ENCODE data around the gene RALGPS1. TPM values are rescaled to one million over a fixed set of nuclear protein-coding genes. Genes with fewer than 3 reads are reported as not detected.

The RALGPS1 gene
- polyA plus RNA-seq, 1 experiment = 1.7 TPM

GRCh38 chr9:127223810-127224177 lies 309.2 kb downstream of the RALGPS1 start:
- Histone ChIP-seq H3K4me3 (ENCODE audit: low read depth, low read length) (peak overlapping the region; percentile 58), H3K36me3 (ENCODE audit: control insufficient read depth, insufficient read depth, low read length) (no peaks in the 10 kb centered on the region), H3K27me3 (ENCODE audit: control insufficient read depth, insufficient read depth, low read length) (peaks cover 16% of the 10 kb centered on the region)
- POLR2A ChIA-PET = no interaction called here
- CTCF ChIA-PET = interaction anchor here (0.9 to 2.1 kb wide), 4 partner anchors 9 to 259 kb away, joined by 3 to 10 read pairs (median 7); no protein-coding TSS in a partner anchor
- no peak for DNase-seq (ENCODE audit: low read depth)
- TF ChIP-seq CTCF (IDR thresholded peaks at IDR 0.05; ENCODE audit: insufficient read depth, low read depth, low read length) = no peak

GRCh38 chr9:127224178-127224882 lies 309.7 kb downstream of the RALGPS1 start:
- H3K27me3 ChIP-seq (ENCODE audit: control insufficient read depth, insufficient read depth, low read length) = peaks cover 15% of the 10 kb centered on the region
- DNase-seq (ENCODE audit: low read depth) = no peak
- H3K4me3 ChIP-seq (ENCODE audit: low read depth, low read length) = peak overlapping the region; percentile 58
- no peaks in the 10 kb centered on the region for H3K36me3 ChIP-seq (ENCODE audit: control insufficient read depth, insufficient read depth, low read length)
- CTCF ChIA-PET = interaction anchor here (0.9 to 2.1 kb wide), 6 partner anchors 10 to 284 kb away, joined by 3 to 10 read pairs (median 4); no protein-coding TSS in a partner anchor
- POLR2A ChIA-PET = interaction anchor here (0.6 kb wide), 1 partner anchor 220 kb away, joined by 5 read pairs; no protein-coding TSS in a partner anchor
- 0 out of 2 replicates have a peak, but pooled peaks have one; percentile 19 for TF ChIP-seq CTCF (IDR thresholded peaks at IDR 0.05; ENCODE audit: insufficient read depth, low read depth, low read length)

GRCh38 chr9:127224883-127225739 lies 310.5 kb downstream of the RALGPS1 start:
- CTCF ChIA-PET = interaction anchor here (0.9 to 2.7 kb wide), 7 partner anchors 11 to 284 kb away, joined by 3 to 10 read pairs (median 6); no protein-coding TSS in a partner anchor
- DNase-seq (ENCODE audit: low read depth) = no peak
- peaks cover 15% of the 10 kb centered on the region for H3K27me3 ChIP-seq (ENCODE audit: control insufficient read depth, insufficient read depth, low read length)
- H3K4me3 ChIP-seq (ENCODE audit: low read depth, low read length) = peak overlapping the region; percentile 69
- POLR2A ChIA-PET = interaction anchor here (0.6 kb wide), 1 partner anchor 219 kb away, joined by 5 read pairs; no protein-coding TSS in a partner anchor
- no peak for TF ChIP-seq CTCF (IDR thresholded peaks at IDR 0.05; ENCODE audit: insufficient read depth, low read depth, low read length)
- H3K36me3 ChIP-seq (ENCODE audit: control insufficient read depth, insufficient read depth, low read length) = no peaks in the 10 kb centered on the region

- TF ChIP-seq CTCF (IDR thresholded peaks at IDR 0.05; ENCODE audit: insufficient read depth, low read depth, low read length) = no peak
- Histone ChIP-seq H3K27me3 (ENCODE audit: control insufficient read depth, insufficient read depth, low read length) (peaks cover 15% of the 10 kb centered on the region), H3K4me3 (ENCODE audit: low read depth, low read length) (peak overlapping the region; percentile 69), H3K36me3 (ENCODE audit: control insufficient read depth, insufficient read depth, low read length) (no peaks in the 10 kb centered on the region)
- DNase-seq (ENCODE audit: low read depth) = no peak
- POLR2A ChIA-PET = no interaction called here
- CTCF ChIA-PET = interaction anchor here (0.7 to 2.7 kb wide), 4 partner anchors 12 to 285 kb away, joined by 3 to 9 read pairs (median 4); no protein-coding TSS in a partner anchor
Measured at GRCh38 chr9:127225801-127226625, 311.4 kb downstream of the RALGPS1 start.

Measured in BJ (cell line).